ENCODE measurements around the gene VWA3B.
A peak's percentile ranks its signal among the peaks of the same experiment; 100 is the strongest.

The VWA3B gene

DNA sequence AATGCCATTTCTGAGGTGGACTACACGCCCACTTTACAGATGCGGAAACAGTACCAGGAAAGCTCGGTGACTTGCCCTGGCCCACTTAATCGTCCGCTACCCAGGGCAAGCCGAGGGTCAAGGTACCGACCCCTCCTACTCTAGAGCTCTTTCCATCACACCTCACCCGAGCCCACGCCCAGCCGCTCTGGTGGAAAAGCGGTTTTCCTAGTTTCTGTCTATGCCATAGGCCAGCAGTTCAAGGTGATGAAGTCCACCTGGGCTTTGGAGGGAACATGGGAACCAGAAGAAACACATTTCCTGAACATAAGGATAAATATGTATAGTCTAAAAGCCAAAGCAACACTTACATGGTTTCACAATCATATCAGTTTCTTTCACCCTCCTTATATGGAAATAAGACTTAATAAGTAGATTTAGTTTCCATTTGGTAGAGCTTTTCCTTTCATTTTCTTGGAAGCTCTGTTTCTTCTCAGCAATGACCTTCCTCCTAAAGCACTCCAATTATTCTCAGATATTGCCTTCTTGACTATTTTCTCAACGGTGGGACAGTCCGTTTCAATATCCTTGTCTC lies 567 bp downstream of the VWA3B start:
- H3K9me3 ChIP-seq (ENCODE audit: insufficient read depth, low read length) = no peaks in the 10 kb centered on the region
- peaks cover 43% of the 10 kb centered on the region for H3K27me3 ChIP-seq (ENCODE audit: insufficient read depth, insufficient read length)
- DNase-seq (ENCODE audit: low read depth, low spot score) = no peak
- peaks cover 3% of the 10 kb centered on the region for H3K4me1 ChIP-seq (ENCODE audit: insufficient read depth, insufficient read length)
- H3K4me3 ChIP-seq (ENCODE audit: insufficient read length, low read depth) = peak overlapping the region; percentile 48
- no peak overlapping the region for H3K9ac ChIP-seq (ENCODE audit: insufficient read length, low read depth)
- TF ChIP-seq SUZ12 (IDR thresholded peaks at IDR 0.05; ENCODE audit: extremely low read depth, insufficient read depth, insufficient read length) (no peak), YY1 (IDR thresholded peaks at IDR 0.05; ENCODE audit: insufficient read depth, insufficient read length) (no peak), ZNF274 (IDR thresholded peaks at IDR 0.05; ENCODE audit: low read depth, low read length) (no peak)
- no peaks in the 10 kb centered on the region for H3K36me3 ChIP-seq (ENCODE audit: insufficient read depth, insufficient read length, low read length)

DNA sequence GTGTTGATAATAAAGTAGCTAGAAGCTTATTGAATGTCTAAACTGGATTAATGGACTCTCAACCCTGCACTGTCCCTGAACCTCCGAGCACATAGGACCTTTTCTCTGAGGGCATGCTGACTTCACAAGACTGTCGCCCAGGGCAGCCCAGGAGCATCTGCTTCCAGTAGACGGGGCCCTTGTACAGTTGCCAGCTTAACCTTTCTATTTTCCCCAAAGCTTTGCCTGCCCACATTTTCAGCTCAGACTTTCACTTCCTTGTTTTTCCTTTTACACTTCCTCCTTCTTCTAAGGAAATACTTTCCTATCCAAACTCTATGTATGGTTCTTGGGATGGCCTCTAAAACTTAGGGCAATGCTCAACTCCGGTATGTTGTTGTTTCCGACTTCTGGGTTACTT lies 1.3 kb downstream of the VWA3B start:
- no peaks in the 10 kb centered on the region for H3K9me3 ChIP-seq (ENCODE audit: insufficient read depth, low read length)
- DNase-seq (ENCODE audit: low read depth, low spot score) = no peak
- no peaks in the 10 kb centered on the region for H3K36me3 ChIP-seq (ENCODE audit: insufficient read depth, insufficient read length, low read length)
- no peak overlapping the region for H3K4me3 ChIP-seq (ENCODE audit: insufficient read length, low read depth)
- TF ChIP-seq SUZ12 (IDR thresholded peaks at IDR 0.05; ENCODE audit: extremely low read depth, insufficient read depth, insufficient read length) = no peak
- TF ChIP-seq YY1 (IDR thresholded peaks at IDR 0.05; ENCODE audit: insufficient read depth, insufficient read length) = no peak
- TF ChIP-seq ZNF274 (IDR thresholded peaks at IDR 0.05; ENCODE audit: low read depth, low read length) = no peak
- H3K27me3 ChIP-seq (ENCODE audit: insufficient read depth, insufficient read length) = peaks cover 43% of the 10 kb centered on the region
- peaks cover 3% of the 10 kb centered on the region for H3K4me1 ChIP-seq (ENCODE audit: insufficient read depth, insufficient read length)
- no peak overlapping the region for H3K9ac ChIP-seq (ENCODE audit: insufficient read length, low read depth)

DNA sequence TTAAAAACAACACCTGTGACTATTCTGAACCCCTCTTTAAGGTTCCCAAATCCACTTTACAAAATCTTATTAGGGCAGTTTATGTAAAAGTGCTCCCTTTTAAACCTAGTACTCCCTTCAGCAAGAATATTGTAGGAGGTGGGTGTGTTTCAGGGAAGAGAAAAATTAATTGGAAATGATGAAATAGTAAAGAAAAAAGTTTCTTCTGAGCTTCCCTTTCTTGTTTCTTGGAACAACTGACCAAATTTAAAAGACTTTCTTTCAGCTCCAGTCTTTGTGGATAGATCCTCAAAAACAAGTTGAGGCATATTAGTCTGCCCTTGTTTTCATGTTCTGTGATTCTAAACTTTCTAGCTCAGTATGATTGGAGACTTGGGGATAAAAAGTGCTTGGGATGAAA lies 3.0 kb downstream of the VWA3B start:
- no peaks in the 10 kb centered on the region for H3K9me3 ChIP-seq (ENCODE audit: insufficient read depth, low read length)
- DNase-seq (ENCODE audit: low read depth, low spot score) = no peak
- no peak overlapping the region for H3K9ac ChIP-seq (ENCODE audit: insufficient read length, low read depth)
- no peak overlapping the region for H3K4me3 ChIP-seq (ENCODE audit: insufficient read length, low read depth)
- peaks cover 3% of the 10 kb centered on the region for H3K4me1 ChIP-seq (ENCODE audit: insufficient read depth, insufficient read length)
- peaks cover 40% of the 10 kb centered on the region for H3K27me3 ChIP-seq (ENCODE audit: insufficient read depth, insufficient read length)
- no peaks in the 10 kb centered on the region for H3K36me3 ChIP-seq (ENCODE audit: insufficient read depth, insufficient read length, low read length)
- TF ChIP-seq SUZ12 (IDR thresholded peaks at IDR 0.05; ENCODE audit: extremely low read depth, insufficient read depth, insufficient read length) (no peak), YY1 (IDR thresholded peaks at IDR 0.05; ENCODE audit: insufficient read depth, insufficient read length) (no peak), ZNF274 (IDR thresholded peaks at IDR 0.05; ENCODE audit: low read depth, low read length) (no peak)

DNA sequence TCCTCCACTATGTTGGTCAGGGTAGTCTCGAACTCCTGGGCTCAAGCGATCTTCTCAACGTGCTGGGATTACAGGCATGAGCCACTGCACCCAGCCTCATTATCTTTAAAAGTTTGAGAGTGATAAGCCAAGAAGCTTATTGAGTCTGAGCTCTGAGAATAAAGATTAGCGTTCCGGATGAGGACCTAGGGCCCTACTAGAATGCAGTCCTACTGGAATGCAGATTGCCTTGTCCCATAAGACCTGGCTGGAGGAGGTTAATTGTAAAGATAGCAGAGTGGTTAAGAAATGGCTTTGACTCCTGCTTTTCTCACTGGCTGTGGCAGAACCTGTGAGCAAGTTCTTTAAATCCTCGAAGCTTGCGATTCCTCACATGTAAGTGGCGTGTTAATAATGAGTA lies 4.0 kb downstream of the VWA3B start:
- H3K4me1 ChIP-seq (ENCODE audit: insufficient read depth, insufficient read length) = peaks cover 3% of the 10 kb centered on the region
- peaks cover 6% of the 10 kb centered on the region for H3K9me3 ChIP-seq (ENCODE audit: insufficient read depth, low read length)
- H3K36me3 ChIP-seq (ENCODE audit: insufficient read depth, insufficient read length, low read length) = no peaks in the 10 kb centered on the region
- no peak overlapping the region for H3K9ac ChIP-seq (ENCODE audit: insufficient read length, low read depth)
- no peak for DNase-seq (ENCODE audit: low read depth, low spot score)
- TF ChIP-seq YY1 (IDR thresholded peaks at IDR 0.05; ENCODE audit: insufficient read depth, insufficient read length) (no peak), SUZ12 (IDR thresholded peaks at IDR 0.05; ENCODE audit: extremely low read depth, insufficient read depth, insufficient read length) (no peak), ZNF274 (IDR thresholded peaks at IDR 0.05; ENCODE audit: low read depth, low read length) (no peak)
- H3K4me3 ChIP-seq (ENCODE audit: insufficient read length, low read depth) = no peak overlapping the region
- H3K27me3 ChIP-seq (ENCODE audit: insufficient read depth, insufficient read length) = peaks cover 30% of the 10 kb centered on the region

DNA sequence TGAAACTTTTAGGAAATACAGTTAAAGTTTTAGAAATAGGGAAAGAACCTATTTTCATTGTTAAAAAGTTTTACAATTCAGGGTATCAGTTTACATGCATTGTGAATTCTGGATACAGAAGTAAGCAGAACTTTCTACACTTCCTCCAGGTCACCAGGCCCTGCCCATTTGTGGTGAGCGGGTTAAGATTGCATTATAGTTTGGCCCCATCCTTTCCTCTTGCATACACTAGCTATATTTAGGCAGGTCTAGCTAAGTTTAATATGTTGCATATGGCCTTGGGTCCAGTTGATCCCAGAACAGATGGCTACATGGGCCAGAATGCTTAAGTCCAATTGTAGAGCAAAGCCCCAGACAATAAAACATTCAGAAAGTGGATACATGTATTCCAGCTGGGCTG lies 4.8 kb downstream of the VWA3B start:
- no peak for DNase-seq (ENCODE audit: low read depth, low spot score)
- Histone ChIP-seq H3K36me3 (ENCODE audit: insufficient read depth, insufficient read length, low read length) (no peaks in the 10 kb centered on the region), H3K9me3 (ENCODE audit: insufficient read depth, low read length) (peaks cover 7% of the 10 kb centered on the region), H3K27me3 (ENCODE audit: insufficient read depth, insufficient read length) (peaks cover 23% of the 10 kb centered on the region), H3K9ac (ENCODE audit: insufficient read length, low read depth) (no peak overlapping the region), H3K4me3 (ENCODE audit: insufficient read length, low read depth) (no peak overlapping the region), H3K4me1 (ENCODE audit: insufficient read depth, insufficient read length) (peaks cover 3% of the 10 kb centered on the region)
- no peak for TF ChIP-seq ZNF274 (IDR thresholded peaks at IDR 0.05; ENCODE audit: low read depth, low read length)
- TF ChIP-seq YY1 (IDR thresholded peaks at IDR 0.05; ENCODE audit: insufficient read depth, insufficient read length) = no peak
- no peak for TF ChIP-seq SUZ12 (IDR thresholded peaks at IDR 0.05; ENCODE audit: extremely low read depth, insufficient read depth, insufficient read length)

DNA sequence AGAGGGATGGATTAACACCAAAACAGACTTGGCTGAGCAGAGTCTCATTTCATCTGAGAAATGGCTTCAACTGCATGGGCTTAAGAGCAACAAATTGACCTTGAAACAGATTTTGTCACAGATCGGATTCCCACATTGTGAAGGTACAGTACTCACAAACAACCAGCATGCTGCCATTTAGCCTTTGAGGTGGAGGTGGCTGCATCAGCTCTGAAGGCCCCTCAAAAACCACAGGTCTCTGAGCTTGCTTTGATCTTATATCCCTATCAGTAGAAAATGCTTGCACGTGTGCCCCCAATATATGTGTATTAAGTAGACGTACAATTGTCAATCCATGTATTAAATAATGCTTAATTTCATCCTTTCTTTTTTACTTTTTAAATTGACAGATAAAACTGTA lies 6.2 kb downstream of the VWA3B start:
- Histone ChIP-seq H3K9ac (ENCODE audit: insufficient read length, low read depth) (no peak overlapping the region), H3K27me3 (ENCODE audit: insufficient read depth, insufficient read length) (peaks cover 9% of the 10 kb centered on the region), H3K36me3 (ENCODE audit: insufficient read depth, insufficient read length, low read length) (no peaks in the 10 kb centered on the region), H3K4me1 (ENCODE audit: insufficient read depth, insufficient read length) (no peaks in the 10 kb centered on the region), H3K9me3 (ENCODE audit: insufficient read depth, low read length) (peaks cover 7% of the 10 kb centered on the region), H3K4me3 (ENCODE audit: insufficient read length, low read depth) (no peak overlapping the region)
- no peak for DNase-seq (ENCODE audit: low read depth, low spot score)
- TF ChIP-seq SUZ12 (IDR thresholded peaks at IDR 0.05; ENCODE audit: extremely low read depth, insufficient read depth, insufficient read length) (no peak), YY1 (IDR thresholded peaks at IDR 0.05; ENCODE audit: insufficient read depth, insufficient read length) (no peak), ZNF274 (IDR thresholded peaks at IDR 0.05; ENCODE audit: low read depth, low read length) (no peak)

DNA sequence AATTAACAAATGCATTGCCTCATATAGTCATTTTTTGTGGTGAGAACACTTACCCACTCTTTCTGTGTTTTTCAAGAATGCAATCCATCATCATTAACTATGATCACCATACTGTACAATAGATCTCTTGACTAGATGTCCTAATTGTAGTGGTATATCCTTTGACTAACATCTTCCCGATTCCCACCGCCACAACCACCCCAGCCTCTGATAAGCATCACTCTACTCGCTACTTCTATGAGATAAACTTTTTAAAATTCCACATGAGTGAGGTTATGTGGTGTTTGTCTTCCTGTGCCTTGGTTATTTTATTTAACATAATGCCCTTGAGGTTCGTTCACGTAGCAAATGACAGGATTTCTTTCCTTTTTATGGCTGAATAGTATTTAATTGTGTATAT lies 6.6 kb downstream of the VWA3B start:
- Histone ChIP-seq H3K4me1 (ENCODE audit: insufficient read depth, insufficient read length) (no peaks in the 10 kb centered on the region), H3K4me3 (ENCODE audit: insufficient read length, low read depth) (no peak overlapping the region), H3K9me3 (ENCODE audit: insufficient read depth, low read length) (peaks cover 7% of the 10 kb centered on the region), H3K27me3 (ENCODE audit: insufficient read depth, insufficient read length) (peaks cover 4% of the 10 kb centered on the region), H3K9ac (ENCODE audit: insufficient read length, low read depth) (no peak overlapping the region), H3K36me3 (ENCODE audit: insufficient read depth, insufficient read length, low read length) (no peaks in the 10 kb centered on the region)
- TF ChIP-seq YY1 (IDR thresholded peaks at IDR 0.05; ENCODE audit: insufficient read depth, insufficient read length) = no peak
- no peak for TF ChIP-seq ZNF274 (IDR thresholded peaks at IDR 0.05; ENCODE audit: low read depth, low read length)
- TF ChIP-seq SUZ12 (IDR thresholded peaks at IDR 0.05; ENCODE audit: extremely low read depth, insufficient read depth, insufficient read length) = no peak
- DNase-seq (ENCODE audit: low read depth, low spot score) = no peak

All from NT2/D1 (cell line).